ENCODE data around the gene LINGO4.
A peak's percentile ranks its signal among the peaks of the same experiment; 100 is the strongest.

GRCh38 chr1:151839457-151840403 lies 34.5 kb upstream of the LINGO4 start, which contains the start of gene C2CD4D:
- TF ChIP-seq EZH2 (IDR thresholded peaks at IDR 0.05; ENCODE audit: low read length, missing control alignments) (peak; percentile 29), CTCF (conservative IDR thresholded peaks at IDR 0.05 in 1 of 2, IDR thresholded peaks at IDR 0.05 in 1 of 2; ENCODE audit: low read depth in 1 of 2, low read length in 2 of 2) (no peak)
